Upper lobe of right lung (tissue), 1 donor: ENCODE data around the gene LDLRAD3. TPM values are rescaled to one million over a fixed set of nuclear protein-coding genes. Genes with fewer than 3 reads are reported as not detected.

Experiments used
- ATAC-seq: fragments of 200-7000 bp; cut with Tn5 transposase; one replicate; pipeline ENCODE4 v1.9.1; 2020; ENCODE audit warnings: mild to moderate bottlenecking, moderate library complexity
- DNase-seq: peaks from one replicate; pipeline ENCODE4 v3.0.0-alpha.2; 2020
- H3K27ac ChIP-seq: fragments of 200-600 bp; one replicate; pipeline ENCODE4 v1.8.0; 2022
- H3K27me3 ChIP-seq: fragments of 200-600 bp; one replicate; pipeline ENCODE4 v1.8.0; 2022; ENCODE audit warnings: mild to moderate bottlenecking
- H3K36me3 ChIP-seq: fragments of 200-600 bp; one replicate; pipeline ENCODE4 v1.8.0; 2022
- H3K4me1 ChIP-seq: fragments of 200-600 bp; one replicate; pipeline ENCODE4 v1.8.0; 2022
- H3K4me3 ChIP-seq: fragments of 200-600 bp; one replicate; pipeline ENCODE4 v1.8.0; 2022; ENCODE audit warnings: mild to moderate bottlenecking
- H3K9me3 ChIP-seq: fragments of 200-600 bp; one replicate; pipeline ENCODE4 v1.8.0; 2022
- intact Hi-C: fragments of 100-400 bp; cut with DNase I; formaldehyde crosslinking; loops from one replicate; pipeline ENCODE4 v1.11.0; 2022
- microRNA-seq: library from miRNA; unstranded; fragments of <30 nt; microRNA quantifications from one replicate; pipeline ENCODE4 v1.2.0, GENCODE V29; 2020; ENCODE audit warnings: borderline microRNAs expressed
- total RNA-seq: library from RNA; stranded (reverse); fragmentation: NEBNext Ultra II Directional; extraction: Animal tissue kit (Norgen Biotek cat#: 25700); gene quantifications from one replicate; pipeline ENCODE4 v1.2.1, GENCODE V29; 2021
- TF ChIP-seq, protein P1 (sequence below): fragments of 200-600 bp; IDR thresholded peaks from one replicate; pipeline ENCODE4 v1.8.0; 2022; ENCODE audit warnings: antibody characterized with exemption
- donor health status: DM: no; HTN: yes; CAD: no; lungs with severe emphysema.

LDLRAD3 gene
- total RNA-seq, 1 donor from 2014 or later = 7.9 TPM

DNA sequence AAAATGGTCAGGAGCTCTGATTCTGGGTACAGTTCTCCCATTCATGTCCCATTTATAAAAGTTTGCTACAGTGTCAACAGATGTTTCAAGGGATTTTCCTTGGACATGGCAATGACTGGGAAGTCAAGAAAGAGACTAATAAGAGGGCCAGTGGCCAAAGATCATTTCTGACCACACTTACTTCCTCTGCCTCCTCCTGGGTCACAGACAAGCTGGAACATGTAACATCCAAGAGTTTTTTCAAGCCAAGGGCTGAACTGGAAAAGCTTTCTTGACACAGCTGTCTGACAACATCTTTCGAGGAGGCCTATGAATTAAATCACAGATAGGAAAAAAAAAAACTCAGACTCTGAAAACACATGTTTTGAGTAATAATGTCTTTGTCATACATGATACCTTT lies 336.7 kb downstream of the LDLRAD3 start:
- Histone ChIP-seq H3K4me3 (no peak overlapping the region), H3K27me3 (no peaks in the 10 kb centered on the region), H3K27ac (no peak overlapping the region), H3K9me3 (no peaks in the 10 kb centered on the region), H3K4me1 (no peaks in the 10 kb centered on the region), H3K36me3 (peaks cover 38% of the 10 kb centered on the region)
- no peak for DNase-seq
- TF ChIP-seq, protein P1, sequence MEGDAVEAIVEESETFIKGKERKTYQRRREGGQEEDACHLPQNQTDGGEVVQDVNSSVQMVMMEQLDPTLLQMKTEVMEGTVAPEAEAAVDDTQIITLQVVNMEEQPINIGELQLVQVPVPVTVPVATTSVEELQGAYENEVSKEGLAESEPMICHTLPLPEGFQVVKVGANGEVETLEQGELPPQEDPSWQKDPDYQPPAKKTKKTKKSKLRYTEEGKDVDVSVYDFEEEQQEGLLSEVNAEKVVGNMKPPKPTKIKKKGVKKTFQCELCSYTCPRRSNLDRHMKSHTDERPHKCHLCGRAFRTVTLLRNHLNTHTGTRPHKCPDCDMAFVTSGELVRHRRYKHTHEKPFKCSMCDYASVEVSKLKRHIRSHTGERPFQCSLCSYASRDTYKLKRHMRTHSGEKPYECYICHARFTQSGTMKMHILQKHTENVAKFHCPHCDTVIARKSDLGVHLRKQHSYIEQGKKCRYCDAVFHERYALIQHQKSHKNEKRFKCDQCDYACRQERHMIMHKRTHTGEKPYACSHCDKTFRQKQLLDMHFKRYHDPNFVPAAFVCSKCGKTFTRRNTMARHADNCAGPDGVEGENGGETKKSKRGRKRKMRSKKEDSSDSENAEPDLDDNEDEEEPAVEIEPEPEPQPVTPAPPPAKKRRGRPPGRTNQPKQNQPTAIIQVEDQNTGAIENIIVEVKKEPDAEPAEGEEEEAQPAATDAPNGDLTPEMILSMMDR = no peak
- ATAC-seq = no peak
- intact Hi-C loops = no loop called here

Small RNA genes lying within 50 kb of the gene (microRNA-seq; reads per million reads assigned to microRNA genes)
- gene MIR3973 = not detected
